Measurements from ENCODE around the gene YLPM1.

The YLPM1 gene

DNA sequence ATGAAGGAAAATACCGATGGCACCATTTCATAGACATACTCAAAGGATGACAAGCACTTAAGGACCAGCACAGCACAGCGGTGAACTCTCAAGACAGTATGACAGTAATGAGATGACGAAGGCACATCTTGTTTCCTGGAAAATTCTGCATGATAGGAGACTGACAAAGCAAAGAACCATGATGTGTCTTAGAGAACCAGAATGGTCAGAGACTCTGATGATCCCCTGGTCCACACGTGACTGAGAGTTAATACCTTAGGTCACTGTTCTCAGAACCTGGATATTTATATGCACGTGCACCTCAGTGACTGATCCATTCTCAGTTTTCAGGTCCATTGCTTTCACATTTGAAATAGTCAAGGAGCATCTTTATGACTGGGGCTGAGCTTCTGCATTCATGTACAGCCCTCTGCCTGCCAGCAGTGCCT is 77.5 kb downstream of the YLPM1 start:
- H3K9me3 Mint-ChIP-seq, result no peaks in the 10 kb centered on the region
- peaks cover 32% of the 10 kb centered on the region for H3K36me3 Mint-ChIP-seq (ENCODE audit: low read depth)
- H3K4me3 Mint-ChIP-seq, result no peak overlapping the region
- H3K27ac Mint-ChIP-seq, result peak overlapping the region in 1 of 3 experiments; percentile 89
- H3K4me1 Mint-ChIP-seq, result peaks cover 41% of the 10 kb centered on the region
- H3K27me3 Mint-ChIP-seq (ENCODE audit: low read depth), result no peaks in the 10 kb centered on the region
- TF ChIP-seq, protein P1, sequence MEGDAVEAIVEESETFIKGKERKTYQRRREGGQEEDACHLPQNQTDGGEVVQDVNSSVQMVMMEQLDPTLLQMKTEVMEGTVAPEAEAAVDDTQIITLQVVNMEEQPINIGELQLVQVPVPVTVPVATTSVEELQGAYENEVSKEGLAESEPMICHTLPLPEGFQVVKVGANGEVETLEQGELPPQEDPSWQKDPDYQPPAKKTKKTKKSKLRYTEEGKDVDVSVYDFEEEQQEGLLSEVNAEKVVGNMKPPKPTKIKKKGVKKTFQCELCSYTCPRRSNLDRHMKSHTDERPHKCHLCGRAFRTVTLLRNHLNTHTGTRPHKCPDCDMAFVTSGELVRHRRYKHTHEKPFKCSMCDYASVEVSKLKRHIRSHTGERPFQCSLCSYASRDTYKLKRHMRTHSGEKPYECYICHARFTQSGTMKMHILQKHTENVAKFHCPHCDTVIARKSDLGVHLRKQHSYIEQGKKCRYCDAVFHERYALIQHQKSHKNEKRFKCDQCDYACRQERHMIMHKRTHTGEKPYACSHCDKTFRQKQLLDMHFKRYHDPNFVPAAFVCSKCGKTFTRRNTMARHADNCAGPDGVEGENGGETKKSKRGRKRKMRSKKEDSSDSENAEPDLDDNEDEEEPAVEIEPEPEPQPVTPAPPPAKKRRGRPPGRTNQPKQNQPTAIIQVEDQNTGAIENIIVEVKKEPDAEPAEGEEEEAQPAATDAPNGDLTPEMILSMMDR (IDR thresholded peaks at IDR 0.05; ENCODE audit: unreplicated experiment in 3 of 3), result no peak

DNA sequence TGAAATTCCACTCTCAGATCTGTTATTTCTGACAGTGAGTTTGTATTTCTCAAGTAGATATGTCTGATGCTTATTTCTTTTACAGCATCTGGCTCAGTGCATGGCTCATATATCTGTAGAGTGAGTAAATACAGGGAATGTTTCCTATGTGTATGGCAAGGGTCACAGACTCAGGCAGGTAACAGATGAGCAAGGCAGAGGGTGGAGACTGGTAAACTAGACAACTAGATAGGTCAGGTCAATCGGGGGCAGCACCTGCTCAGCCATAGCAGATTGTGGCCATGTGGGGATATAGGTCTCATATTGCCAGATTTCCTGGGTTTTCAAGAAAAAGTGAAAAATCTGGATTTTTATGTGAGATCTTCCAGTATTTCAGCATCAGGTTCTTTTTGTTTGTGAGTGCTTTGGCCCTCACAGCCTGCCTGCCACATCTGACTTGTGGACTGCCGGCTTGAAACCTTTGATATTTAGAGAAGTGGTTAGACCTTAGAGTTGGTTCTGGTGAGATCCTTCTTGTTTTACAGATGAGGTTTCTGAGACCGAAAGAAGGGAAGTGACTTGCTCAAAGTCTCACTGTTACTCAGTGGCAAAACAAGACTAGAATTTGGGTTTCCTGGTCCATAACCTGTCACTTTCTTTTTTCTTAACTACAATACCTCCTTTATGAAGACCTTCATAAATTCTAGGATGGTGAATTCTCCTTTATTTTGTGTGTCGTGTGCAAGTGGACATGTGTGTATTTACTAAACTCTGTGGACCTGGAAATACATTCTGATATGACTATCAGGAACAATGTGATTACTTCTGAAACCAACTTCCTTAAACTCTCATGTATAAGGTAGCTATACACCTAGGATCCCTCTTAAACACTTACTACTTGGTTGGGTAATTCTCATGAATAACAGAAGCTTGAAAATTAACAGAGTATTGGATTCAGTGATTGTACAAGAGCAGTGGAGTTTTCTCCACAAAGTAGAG is 78.4 kb downstream of the YLPM1 start:
- H3K4me1 Mint-ChIP-seq, result peaks cover 42% of the 10 kb centered on the region
- H3K4me3 Mint-ChIP-seq, result no peak overlapping the region
- peaks cover 29% of the 10 kb centered on the region for H3K36me3 Mint-ChIP-seq (ENCODE audit: low read depth)
- peak overlapping the region in 1 of 3 experiments; percentile 89 for H3K27ac Mint-ChIP-seq
- TF ChIP-seq, protein P1 (IDR thresholded peaks at IDR 0.05; ENCODE audit: unreplicated experiment in 3 of 3), result no peak
- H3K9me3 Mint-ChIP-seq, result no peaks in the 10 kb centered on the region
- no peaks in the 10 kb centered on the region for H3K27me3 Mint-ChIP-seq (ENCODE audit: low read depth)

DNA sequence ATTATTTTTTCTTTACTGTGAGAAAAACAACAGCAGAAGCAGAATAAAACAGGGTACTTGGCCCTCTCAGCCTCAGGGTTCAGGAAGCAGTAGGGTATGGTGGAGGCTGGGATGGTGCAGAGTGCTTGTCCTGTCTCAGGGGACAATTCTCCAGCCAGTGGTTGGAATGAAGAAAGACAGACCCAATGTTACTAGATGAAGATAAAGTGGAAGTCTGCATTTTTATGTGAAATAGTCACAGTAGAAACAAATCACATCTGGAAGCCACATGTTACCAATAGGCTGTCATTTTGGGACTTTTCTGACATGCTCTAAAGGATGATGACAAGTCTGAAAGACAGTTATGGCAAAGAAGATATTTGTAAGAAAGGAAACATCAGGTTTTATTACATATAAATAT is 80.5 kb downstream of the YLPM1 start:
- Mint-ChIP-seq H3K27me3 (ENCODE audit: low read depth) (no peaks in the 10 kb centered on the region), H3K4me1 (peaks cover 44% of the 10 kb centered on the region), H3K27ac (peak overlapping the region in 2 of 3 experiments; percentile 32 to 72), H3K4me3 (no peak overlapping the region), H3K9me3 (no peaks in the 10 kb centered on the region), H3K36me3 (ENCODE audit: low read depth) (peaks cover 18% of the 10 kb centered on the region)
- TF ChIP-seq, protein P1 (IDR thresholded peaks at IDR 0.05; ENCODE audit: unreplicated experiment in 3 of 3), result no peak

DNA sequence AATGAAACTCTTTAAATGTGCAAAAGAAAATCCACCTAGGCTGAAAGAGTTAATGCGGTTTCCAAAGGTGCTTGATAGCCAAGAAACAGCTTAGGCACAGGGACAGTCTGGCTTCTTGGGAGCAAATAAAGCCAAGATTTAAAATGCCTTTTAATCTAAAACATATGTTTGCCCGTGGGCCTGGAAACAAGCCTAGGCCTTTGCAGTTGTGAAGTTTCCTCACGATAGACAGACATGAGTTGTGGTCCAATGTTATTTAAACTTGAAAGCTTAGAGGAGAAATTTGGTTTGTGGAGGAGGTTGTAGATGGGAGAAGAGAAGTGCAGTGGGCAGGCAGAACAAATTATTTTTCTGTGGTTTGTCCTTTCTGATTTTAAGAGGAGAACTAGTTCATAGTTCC is 83.1 kb downstream of the YLPM1 start:
- Mint-ChIP-seq H3K4me1 (peaks cover 49% of the 10 kb centered on the region), H3K4me3 (peak overlapping the region in 1 of 3 experiments; percentile 17), H3K36me3 (ENCODE audit: low read depth) (peaks cover 2% of the 10 kb centered on the region), H3K27me3 (ENCODE audit: low read depth) (no peaks in the 10 kb centered on the region), H3K27ac (peak overlapping the region; percentile 70 to 85 (median 79)), H3K9me3 (no peaks in the 10 kb centered on the region)
- TF ChIP-seq, protein P1 (IDR thresholded peaks at IDR 0.05; ENCODE audit: unreplicated experiment in 3 of 3), result no peak

DNA sequence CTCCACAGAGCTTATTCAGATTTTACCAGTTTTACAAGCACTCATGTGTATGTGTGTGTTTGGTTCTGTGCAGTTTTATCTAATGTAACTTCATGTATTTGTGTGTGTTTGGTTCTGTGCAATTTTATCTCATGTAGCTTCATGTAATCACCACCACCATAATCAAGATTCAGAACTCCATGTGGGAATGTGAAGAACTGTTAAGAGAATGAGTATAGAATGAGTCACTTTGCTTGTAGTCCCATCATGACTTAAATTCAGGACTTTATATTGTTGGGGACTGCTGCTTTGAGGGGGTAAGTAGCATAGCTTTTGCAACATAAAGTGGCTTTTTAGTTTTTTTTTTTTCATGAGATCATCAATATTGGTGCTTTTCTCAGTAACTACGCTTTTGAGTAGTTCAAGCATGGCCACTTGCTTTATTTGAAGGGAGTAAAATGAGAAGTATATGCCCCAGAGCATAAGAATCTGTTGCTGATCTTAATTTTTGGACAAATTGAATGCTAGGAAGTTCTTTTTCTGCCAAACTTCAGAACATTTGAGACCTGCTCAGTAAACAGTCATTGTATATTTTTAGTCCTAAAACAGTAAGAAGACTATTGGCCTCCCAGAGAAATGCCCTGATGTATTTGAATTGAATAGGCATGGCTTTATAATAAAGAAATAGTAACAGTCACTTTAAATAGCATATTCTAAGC is 84.0 kb downstream of the YLPM1 start:
- TF ChIP-seq, protein P1 (IDR thresholded peaks at IDR 0.05; ENCODE audit: unreplicated experiment in 3 of 3), result no peak
- Mint-ChIP-seq H3K4me3 (no peak overlapping the region), H3K4me1 (peaks cover 49% of the 10 kb centered on the region), H3K9me3 (no peaks in the 10 kb centered on the region), H3K27ac (peak overlapping the region; percentile 54 to 85 (median 55)), H3K27me3 (ENCODE audit: low read depth) (no peaks in the 10 kb centered on the region), H3K36me3 (ENCODE audit: low read depth) (no peaks in the 10 kb centered on the region)
